GM13977 (cell line): Measurements from ENCODE around the gene TRRAP.

ENCODE experiments used
- DNase-seq: peaks from one replicate; pipeline ENCODE4 v3.0.0; 2012; ENCODE audit warnings: low spot score
- CTCF ChIP-seq: IDR thresholded peaks from 2 replicates; pipeline ENCODE4 v1.5.1; 2012; ENCODE audit warnings: mild to moderate bottlenecking, control low read depth; ENCODE audit not compliant: insufficient read depth; ENCODE audit errors: extremely low read depth, missing control alignments
- in situ Hi-C: fragments of 300-500 bp; cut with MboI; formaldehyde crosslinking; loops from one replicate; pipeline ENCODE4 v1.12.0; 2022; ENCODE audit warnings: low sequenced_read_pairs, low pct_unique_long_range_greater_than_20kb, mixed read lengths, inconsistent platforms; ENCODE audit not compliant: unreplicated experiment

The TRRAP gene

GRCh38 chr7:98892609-98893008 lies 14.3 kb downstream of the TRRAP start:
- in situ Hi-C loops = no loop called here
- no peak for DNase-seq
- TF ChIP-seq CTCF = no peak

GRCh38 chr7:98899816-98900215 lies 21.5 kb downstream of the TRRAP start:
- TF ChIP-seq CTCF = no peak
- DNase-seq = no peak
- in situ Hi-C loops = no loop called here

- no peak for TF ChIP-seq CTCF
- no peak for DNase-seq
- in situ Hi-C loops = no loop called here
These were observed 22.5 kb downstream of the TRRAP start for GRCh38 chr7:98900815-98901214.

- TF ChIP-seq CTCF = no peak
- in situ Hi-C loops = no loop called here
- DNase-seq = no peak
These were observed 24.2 kb downstream of the TRRAP start for GRCh38 chr7:98902523-98902922.

GRCh38 chr7:98903246-98903645 lies 24.9 kb downstream of the TRRAP start:
- in situ Hi-C loops = no loop called here
- no peak for TF ChIP-seq CTCF
- no peak for DNase-seq

- TF ChIP-seq CTCF = no peak
- DNase-seq = no peak
- in situ Hi-C loops = no loop called here
These were observed 29.2 kb downstream of the TRRAP start for GRCh38 chr7:98907570-98907969.

- in situ Hi-C loops = no loop called here
- no peak for DNase-seq
- TF ChIP-seq CTCF = no peak
These were observed 30.3 kb downstream of the TRRAP start for GRCh38 chr7:98908585-98908984.
